Neural cell (in vitro differentiated cells): Measurements from ENCODE around the gene SPEM1. TPM values are rescaled to one million over a fixed set of nuclear protein-coding genes. Genes with fewer than 3 reads are reported as not detected.

ENCODE experiments used
- H2AFZ ChIP-seq: fragments of 200-600, 300-800 bp; sonication (generic), shearing (Covaris generic); 2 replicates; pipeline ENCODE4 v1.6.0; 2014; ENCODE audit warnings: low read depth, mild to moderate bottlenecking, antibody characterized with exemption, low read length, moderate library complexity
- H3F3A ChIP-seq: fragments of 200-600 bp; shearing (Covaris generic); 2 replicates; pipeline ENCODE4 v1.6.1; 2016; ENCODE audit warnings: mild to moderate bottlenecking, moderate library complexity, mixed read lengths, antibody characterized with exemption, low read length; ENCODE audit not compliant: insufficient read depth, poor library complexity, severe bottlenecking
- H3K27ac ChIP-seq: fragments of 200-600, 300-800 bp; sonication (generic), shearing (Covaris generic); 2 replicates; pipeline ENCODE4 v1.5.1; 2014; ENCODE audit warnings: mild to moderate bottlenecking, low read length, moderate library complexity
- H3K27me3 ChIP-seq: fragments of 300-800, 200-600 bp; sonication (generic), shearing (Covaris generic); 2 replicates; pipeline ENCODE4 v1.6.0; 2014; ENCODE audit warnings: mild to moderate bottlenecking, low read depth, low read length, moderate library complexity; ENCODE audit not compliant: insufficient read depth
- H3K36me3 ChIP-seq: fragments of 300-800, 200-600 bp; sonication (generic), shearing (Covaris generic); 2 replicates; pipeline ENCODE4 v1.5.1; 2014; ENCODE audit warnings: mild to moderate bottlenecking, antibody characterized with exemption, low read length, moderate library complexity; ENCODE audit not compliant: insufficient read depth
- H3K4me2 ChIP-seq: fragments of 300-800, 200-600 bp; sonication (generic), shearing (Covaris generic); 2 replicates; pipeline ENCODE4 v1.6.0; 2014; ENCODE audit warnings: mild to moderate bottlenecking, low read length
- H3K4me3 ChIP-seq: fragments of 300-800, 200-600 bp; sonication (generic), shearing (Covaris generic); 2 replicates; pipeline ENCODE4 v1.5.1; 2014; ENCODE audit warnings: mild to moderate bottlenecking, low read length, moderate library complexity
- H3K79me2 ChIP-seq: fragments of 200-600 bp; shearing (Covaris generic); replicated peaks from 2 replicates; pipeline ENCODE4 v1.6.0; 2014; ENCODE audit warnings: mild to moderate bottlenecking, low read length, moderate library complexity; ENCODE audit not compliant: insufficient read depth
- H3K9ac ChIP-seq: fragments of 300-800, 200-600 bp; sonication (generic), shearing (Covaris generic); 2 replicates; pipeline ENCODE4 v1.6.1; 2016; ENCODE audit warnings: mild to moderate bottlenecking, low read length, mixed read lengths
- H3K9me2 ChIP-seq: fragments of 200-600 bp; shearing (Covaris generic); 2 replicates; pipeline ENCODE4 v1.6.1; 2016; ENCODE audit warnings: mild to moderate bottlenecking, low read length, mixed read lengths; ENCODE audit not compliant: insufficient read depth
- H3K9me3 ChIP-seq: fragments of 200-600, 300-800 bp; sonication (generic), shearing (Covaris generic); 2 replicates; pipeline ENCODE4 v1.6.1; 2016; ENCODE audit warnings: mild to moderate bottlenecking, mixed run types, low read length, moderate library complexity, mixed read lengths
- H4K20me1 ChIP-seq: fragments of 200-600 bp; shearing (Covaris generic); 2 replicates; pipeline ENCODE4 v1.6.1; 2016; ENCODE audit warnings: mild to moderate bottlenecking, mixed run types; ENCODE audit not compliant: insufficient read depth
- EP300 ChIP-seq: fragments of 450-650 bp; conservative IDR thresholded peaks from 2 replicates; pipeline ENCODE4 v1.6.1; 2014; ENCODE audit warnings: antibody characterized with exemption, mild to moderate bottlenecking, moderate library complexity; ENCODE audit not compliant: poor library complexity, severe bottlenecking
- EZH2 ChIP-seq: fragments of 200-600, 300-800 bp; shearing (Covaris generic), sonication (generic); IDR thresholded peaks from 2 replicates; pipeline ENCODE4 v1.6.1; 2014; ENCODE audit warnings: antibody characterized with exemption, low read length, borderline replicate concordance, mild to moderate bottlenecking; ENCODE audit not compliant: insufficient read depth, poor library complexity, severe bottlenecking
- MXI1 ChIP-seq: fragments of 450-650 bp; conservative IDR thresholded peaks from 2 replicates; pipeline ENCODE4 v1.6.1; 2014; ENCODE audit warnings: antibody characterized with exemption, mild to moderate bottlenecking; ENCODE audit not compliant: poor library complexity, severe bottlenecking
- POLR2AphosphoS5 ChIP-seq: IDR thresholded peaks from 2 replicates; pipeline ENCODE4 v1.6.1; 2012
- RAD21 ChIP-seq: fragments of 450-650 bp; conservative IDR thresholded peaks from 2 replicates; pipeline ENCODE4 v1.6.1; 2014; ENCODE audit warnings: antibody characterized with exemption, mild to moderate bottlenecking, moderate library complexity
- SMC3 ChIP-seq: fragments of 450-650 bp; conservative IDR thresholded peaks from 2 replicates; pipeline ENCODE4 v1.6.1; 2014; ENCODE audit warnings: antibody characterized with exemption, mild to moderate bottlenecking, moderate library complexity; ENCODE audit not compliant: poor library complexity
- TAF1 ChIP-seq: IDR thresholded peaks from 2 replicates; pipeline ENCODE4 v1.6.1; 2012; ENCODE audit warnings: low read depth
- polyA plus RNA-seq: library from polyadenylated mRNA; depleted of rRNA; stranded (reverse); fragments of >200 nt; gene quantifications from 2 replicates; pipeline ENCODE4 v1.2.3, GENCODE V29; 2014
- TF ChIP-seq, protein P1 (sequence below): fragments of 450-650 bp; IDR thresholded peaks from 2 replicates; pipeline ENCODE4 v1.5.1; 2014; ENCODE audit warnings: antibody characterized with exemption, mild to moderate bottlenecking, moderate library complexity; ENCODE audit not compliant: poor library complexity, severe bottlenecking
- TF ChIP-seq, protein P2 (sequence below): IDR thresholded peaks from 2 replicates; pipeline ENCODE4 v1.6.1; 2012; ENCODE audit warnings: borderline replicate concordance

SPEM1 gene
- polyA plus RNA-seq, 1 donor from 2014 or later: not detected

DNA sequence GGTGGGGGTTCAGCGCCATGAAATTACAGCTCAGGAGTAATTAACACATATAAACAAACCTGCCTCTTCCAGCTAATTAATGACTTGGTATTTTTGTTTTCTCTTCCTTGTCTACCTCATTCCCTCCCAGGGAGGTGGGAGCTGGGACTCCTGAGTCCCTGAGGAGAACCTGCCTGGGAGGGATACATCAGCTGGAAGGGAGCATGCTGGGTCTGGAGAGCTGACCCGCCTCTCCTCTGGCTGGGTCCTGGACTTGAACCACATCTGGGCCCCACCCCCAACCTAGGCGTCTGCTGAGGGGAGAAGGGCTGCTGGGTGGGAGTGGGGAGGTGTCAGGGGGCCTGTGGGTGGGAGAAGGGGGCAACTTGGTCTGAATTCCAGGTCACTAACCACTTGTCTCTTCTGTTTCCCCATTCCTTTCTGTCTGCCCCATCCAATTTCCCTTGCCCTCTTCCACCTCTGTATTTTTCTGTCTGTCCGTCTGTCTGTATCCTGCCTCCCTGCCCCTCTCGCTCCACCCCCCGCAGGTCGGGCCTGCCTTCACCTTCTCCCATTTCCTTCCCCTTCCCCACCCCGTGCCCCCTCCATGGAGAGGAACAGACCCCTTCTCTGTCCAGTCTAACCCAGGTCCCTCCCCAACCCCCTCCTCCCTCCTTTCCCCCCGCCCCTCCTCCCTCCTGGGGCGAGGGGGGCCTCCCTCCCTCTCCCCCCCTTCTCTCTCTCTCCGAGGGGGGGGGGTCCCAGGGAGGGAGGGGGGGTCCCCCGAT is 12.5 kb upstream of the SPEM1 start, which contains the start of gene NLGN2:
Gene NLGN2, plus strand, starts transcription at position 361 of the 767 bp plus-strand sequence. CDS start 411 bp downstream, outside the sequence.
- H3K36me3 ChIP-seq: no peaks in the 10 kb centered on the region
- H3K79me2 ChIP-seq: peaks cover 32% of the 10 kb centered on the region
- TF ChIP-seq MXI1 (no peak), TAF1 (no peak), RAD21 (no peak), EZH2 (no peak), EP300 (no peak), SMC3 (no peak), POLR2AphosphoS5 (no peak)
- TF ChIP-seq, protein P1, sequence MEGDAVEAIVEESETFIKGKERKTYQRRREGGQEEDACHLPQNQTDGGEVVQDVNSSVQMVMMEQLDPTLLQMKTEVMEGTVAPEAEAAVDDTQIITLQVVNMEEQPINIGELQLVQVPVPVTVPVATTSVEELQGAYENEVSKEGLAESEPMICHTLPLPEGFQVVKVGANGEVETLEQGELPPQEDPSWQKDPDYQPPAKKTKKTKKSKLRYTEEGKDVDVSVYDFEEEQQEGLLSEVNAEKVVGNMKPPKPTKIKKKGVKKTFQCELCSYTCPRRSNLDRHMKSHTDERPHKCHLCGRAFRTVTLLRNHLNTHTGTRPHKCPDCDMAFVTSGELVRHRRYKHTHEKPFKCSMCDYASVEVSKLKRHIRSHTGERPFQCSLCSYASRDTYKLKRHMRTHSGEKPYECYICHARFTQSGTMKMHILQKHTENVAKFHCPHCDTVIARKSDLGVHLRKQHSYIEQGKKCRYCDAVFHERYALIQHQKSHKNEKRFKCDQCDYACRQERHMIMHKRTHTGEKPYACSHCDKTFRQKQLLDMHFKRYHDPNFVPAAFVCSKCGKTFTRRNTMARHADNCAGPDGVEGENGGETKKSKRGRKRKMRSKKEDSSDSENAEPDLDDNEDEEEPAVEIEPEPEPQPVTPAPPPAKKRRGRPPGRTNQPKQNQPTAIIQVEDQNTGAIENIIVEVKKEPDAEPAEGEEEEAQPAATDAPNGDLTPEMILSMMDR: no peak
- TF ChIP-seq, protein P2, sequence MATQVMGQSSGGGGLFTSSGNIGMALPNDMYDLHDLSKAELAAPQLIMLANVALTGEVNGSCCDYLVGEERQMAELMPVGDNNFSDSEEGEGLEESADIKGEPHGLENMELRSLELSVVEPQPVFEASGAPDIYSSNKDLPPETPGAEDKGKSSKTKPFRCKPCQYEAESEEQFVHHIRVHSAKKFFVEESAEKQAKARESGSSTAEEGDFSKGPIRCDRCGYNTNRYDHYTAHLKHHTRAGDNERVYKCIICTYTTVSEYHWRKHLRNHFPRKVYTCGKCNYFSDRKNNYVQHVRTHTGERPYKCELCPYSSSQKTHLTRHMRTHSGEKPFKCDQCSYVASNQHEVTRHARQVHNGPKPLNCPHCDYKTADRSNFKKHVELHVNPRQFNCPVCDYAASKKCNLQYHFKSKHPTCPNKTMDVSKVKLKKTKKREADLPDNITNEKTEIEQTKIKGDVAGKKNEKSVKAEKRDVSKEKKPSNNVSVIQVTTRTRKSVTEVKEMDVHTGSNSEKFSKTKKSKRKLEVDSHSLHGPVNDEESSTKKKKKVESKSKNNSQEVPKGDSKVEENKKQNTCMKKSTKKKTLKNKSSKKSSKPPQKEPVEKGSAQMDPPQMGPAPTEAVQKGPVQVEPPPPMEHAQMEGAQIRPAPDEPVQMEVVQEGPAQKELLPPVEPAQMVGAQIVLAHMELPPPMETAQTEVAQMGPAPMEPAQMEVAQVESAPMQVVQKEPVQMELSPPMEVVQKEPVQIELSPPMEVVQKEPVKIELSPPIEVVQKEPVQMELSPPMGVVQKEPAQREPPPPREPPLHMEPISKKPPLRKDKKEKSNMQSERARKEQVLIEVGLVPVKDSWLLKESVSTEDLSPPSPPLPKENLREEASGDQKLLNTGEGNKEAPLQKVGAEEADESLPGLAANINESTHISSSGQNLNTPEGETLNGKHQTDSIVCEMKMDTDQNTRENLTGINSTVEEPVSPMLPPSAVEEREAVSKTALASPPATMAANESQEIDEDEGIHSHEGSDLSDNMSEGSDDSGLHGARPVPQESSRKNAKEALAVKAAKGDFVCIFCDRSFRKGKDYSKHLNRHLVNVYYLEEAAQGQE: no peak
- H3K4me2 ChIP-seq: peak within 1 kb of the TSS; percentile 73
- no peaks in the 10 kb centered on the region for H3K9me3 ChIP-seq
- peaks cover 5% of the 10 kb centered on the region for H3F3A ChIP-seq
- no peaks in the 10 kb centered on the region for H3K9me2 ChIP-seq
- no peak within 1 kb of the TSS for H2AFZ ChIP-seq
- peak within 1 kb of the TSS; percentile 88 for H3K4me3 ChIP-seq
- no peaks in the 10 kb centered on the region for H3K27me3 ChIP-seq
- peak within 1 kb of the TSS; percentile 98 for H3K9ac ChIP-seq
- H4K20me1 ChIP-seq: peaks cover 2% of the 10 kb centered on the region
- peak within 1 kb of the TSS; percentile 31 for H3K27ac ChIP-seq

DNA sequence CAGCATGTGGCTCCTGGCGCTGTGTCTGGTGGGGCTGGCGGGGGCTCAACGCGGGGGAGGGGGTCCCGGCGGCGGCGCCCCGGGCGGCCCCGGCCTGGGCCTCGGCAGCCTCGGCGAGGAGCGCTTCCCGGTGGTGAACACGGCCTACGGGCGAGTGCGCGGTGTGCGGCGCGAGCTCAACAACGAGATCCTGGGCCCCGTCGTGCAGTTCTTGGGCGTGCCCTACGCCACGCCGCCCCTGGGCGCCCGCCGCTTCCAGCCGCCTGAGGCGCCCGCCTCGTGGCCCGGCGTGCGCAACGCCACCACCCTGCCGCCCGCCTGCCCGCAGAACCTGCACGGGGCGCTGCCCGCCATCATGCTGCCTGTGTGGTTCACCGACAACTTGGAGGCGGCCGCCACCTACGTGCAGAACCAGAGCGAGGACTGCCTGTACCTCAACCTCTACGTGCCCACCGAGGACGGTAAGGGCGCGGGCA is 11.8 kb upstream of the SPEM1 start:
- Histone ChIP-seq H3K27ac (no peak overlapping the region), H3K27me3 (no peaks in the 10 kb centered on the region), H3K9me3 (no peaks in the 10 kb centered on the region), H3K4me3 (no peak overlapping the region), H2AFZ (no peak overlapping the region), H3K4me2 (no peak overlapping the region), H3K9me2 (no peaks in the 10 kb centered on the region), H3K79me2 (peaks cover 29% of the 10 kb centered on the region), H4K20me1 (peaks cover 2% of the 10 kb centered on the region), H3F3A (no peaks in the 10 kb centered on the region), H3K9ac (no peak overlapping the region), H3K36me3 (no peaks in the 10 kb centered on the region)
- no peak for TF ChIP-seq TAF1
- no peak for TF ChIP-seq RAD21
- TF ChIP-seq EZH2: no peak
- TF ChIP-seq, protein P2: no peak
- no peak for TF ChIP-seq EP300
- TF ChIP-seq POLR2AphosphoS5: no peak
